ENCODE data around the gene ADGRB2. TPM values are rescaled to one million over a fixed set of nuclear protein-coding genes. Genes with fewer than 3 reads are reported as not detected.

Gene ADGRB2
- total RNA-seq, 1 donor from 2014 or later, result 42.4 TPM

- FAIRE-seq, result no peak
- no peak for DNase-seq (ENCODE audit: low spot score in 2 of 2)
Measured at GRCh38 chr1:31768407-31768907, 4.3 kb upstream of the ADGRB2 start.

DNA sequence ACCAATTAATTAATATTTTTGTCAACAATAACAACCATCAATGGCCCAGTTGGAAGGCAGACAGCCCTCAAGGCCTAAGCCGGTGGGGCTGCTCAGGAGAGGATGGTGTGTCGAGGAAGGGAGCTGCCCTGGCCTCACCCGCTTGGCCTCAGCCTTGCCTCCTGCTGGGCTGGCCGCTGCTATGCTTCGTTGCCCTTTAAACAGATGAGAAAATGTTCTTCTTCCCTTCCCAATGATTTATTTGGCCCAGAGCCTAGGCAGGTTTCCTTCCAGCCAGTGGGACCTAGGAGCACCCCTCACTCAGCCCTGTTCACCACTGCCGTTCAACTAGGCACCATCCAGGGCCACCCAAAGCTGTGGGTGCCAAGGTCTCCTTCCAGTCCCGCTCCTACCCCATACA is 3.1 kb upstream of the ADGRB2 start:
- FAIRE-seq (no peak), DNase-seq (ENCODE audit: low spot score in 2 of 2) (no peak)

GRCh38 chr1:31765516-31765915 is 1.4 kb upstream of the ADGRB2 start:
- FAIRE-seq (no peak), DNase-seq (ENCODE audit: low spot score in 2 of 2) (no peak)

GRCh38 chr1:31765041-31765467 is 914 bp upstream of the ADGRB2 start:
- DNase-seq (ENCODE audit: low spot score in 2 of 2), result peak in 1 of 2 donors; percentile 62
- no peak for FAIRE-seq

DNA sequence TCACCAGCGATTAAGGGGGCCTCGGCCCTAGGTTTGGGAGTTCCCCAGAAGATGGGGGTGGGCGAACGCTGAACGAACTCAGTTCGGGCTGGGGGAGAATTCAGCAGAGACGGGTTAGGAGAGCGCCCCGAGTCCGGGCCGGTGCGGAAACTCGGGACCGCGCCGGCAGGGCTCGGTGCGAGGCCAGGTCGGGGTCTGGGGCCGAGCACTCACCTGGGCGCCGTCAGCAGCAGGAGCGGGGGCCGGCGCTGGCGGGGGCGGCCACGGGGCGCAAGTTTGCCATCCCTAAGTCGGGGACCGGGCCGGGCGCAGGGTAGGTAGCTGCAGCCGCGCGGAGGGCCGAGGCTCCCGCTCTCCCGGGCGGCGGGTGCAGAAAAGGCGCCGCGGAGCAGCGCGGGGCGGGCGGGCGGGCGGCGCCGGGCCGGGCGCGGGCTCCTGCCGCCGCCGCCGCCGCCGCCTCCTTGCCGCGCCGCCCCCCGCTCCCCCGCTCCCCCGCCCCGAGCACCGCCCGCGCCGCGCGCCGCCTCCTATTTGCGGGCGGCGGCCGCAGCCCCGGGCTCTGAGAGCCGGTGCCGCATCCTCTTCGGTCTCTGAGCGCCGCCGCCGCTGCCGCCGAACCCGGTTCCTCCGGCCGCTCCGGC is 349 bp downstream of the ADGRB2 start:
- no peak for DNase-seq (ENCODE audit: low spot score in 2 of 2)

GRCh38 chr1:31762726-31763670 is 1.1 kb downstream of the ADGRB2 start:
- no peak for FAIRE-seq
- peak; percentile 89 to 92 for DNase-seq (ENCODE audit: low spot score in 2 of 2)

More for the DNA sequence above, 349 bp downstream of the ADGRB2 start:
- no peak for FAIRE-seq

GRCh38 chr1:31762323-31762722 is 1.8 kb downstream of the ADGRB2 start:
- no peak for FAIRE-seq

GRCh38 chr1:31761883-31762282 is 2.3 kb downstream of the ADGRB2 start:
- no peak for DNase-seq (ENCODE audit: low spot score in 2 of 2)
- FAIRE-seq, result no peak

More at GRCh38 chr1:31762323-31762722, 1.8 kb downstream of the ADGRB2 start:
- DNase-seq (ENCODE audit: low spot score in 2 of 2), result no peak

DNA sequence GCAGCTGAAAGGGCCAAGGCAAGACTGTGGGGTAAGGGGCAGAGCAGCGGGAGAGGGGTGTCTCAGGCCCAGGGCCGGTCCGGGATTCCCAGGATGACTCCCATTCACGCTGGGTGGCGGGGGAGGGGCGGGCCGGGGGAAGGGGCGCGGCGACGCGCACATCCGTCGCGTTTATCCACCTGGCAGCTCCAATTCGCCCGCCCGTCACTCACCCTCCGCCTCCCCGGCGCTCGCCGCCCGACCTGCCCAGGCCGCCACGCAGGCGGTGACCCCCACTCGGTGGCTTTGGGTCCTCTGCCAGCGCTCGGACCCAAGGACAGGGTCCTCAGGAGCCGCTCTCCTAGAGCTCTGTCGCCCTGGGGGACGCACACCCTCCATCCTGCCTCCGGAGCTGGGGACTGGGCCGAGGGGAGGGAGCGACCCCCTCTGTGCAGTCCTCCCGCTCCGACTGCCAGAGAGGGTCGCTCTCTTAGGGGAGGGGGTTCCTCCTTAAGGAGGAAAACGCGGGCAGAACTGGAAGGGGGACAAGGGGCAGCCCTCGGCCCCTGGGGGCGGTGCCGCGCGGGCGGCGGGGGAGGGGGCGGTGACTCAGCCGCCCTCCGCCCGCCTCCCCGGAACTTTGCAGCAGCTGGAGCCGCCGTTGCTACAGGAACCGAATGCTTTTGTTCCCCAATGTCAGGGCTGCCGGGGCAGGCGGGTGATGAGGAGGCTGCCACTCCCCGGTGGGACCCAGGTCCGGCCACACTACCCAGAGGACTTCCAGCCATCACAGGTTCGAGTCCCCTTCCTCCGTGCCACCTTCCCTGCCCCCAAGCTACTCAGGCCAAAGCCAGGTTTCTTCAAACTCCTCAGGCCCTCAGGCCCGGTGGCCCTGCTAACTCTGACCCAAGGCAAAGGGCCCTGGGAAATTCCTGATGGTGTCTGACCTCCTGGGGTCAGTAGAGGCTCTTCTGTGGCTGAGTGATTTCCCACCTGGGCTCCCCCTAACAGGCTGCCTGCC is 3.4 kb downstream of the ADGRB2 start:
- no peak for FAIRE-seq
- DNase-seq (ENCODE audit: low spot score in 2 of 2), result peak; percentile 74 to 84

GRCh38 chr1:31759298-31760023 is 4.7 kb downstream of the ADGRB2 start:
- DNase-seq (ENCODE audit: low spot score in 2 of 2), result no peak
- no peak for FAIRE-seq

- FAIRE-seq, result no peak
- no peak for DNase-seq (ENCODE audit: low spot score in 2 of 2)
Measured at GRCh38 chr1:31758823-31759222, 5.3 kb downstream of the ADGRB2 start.

DNA sequence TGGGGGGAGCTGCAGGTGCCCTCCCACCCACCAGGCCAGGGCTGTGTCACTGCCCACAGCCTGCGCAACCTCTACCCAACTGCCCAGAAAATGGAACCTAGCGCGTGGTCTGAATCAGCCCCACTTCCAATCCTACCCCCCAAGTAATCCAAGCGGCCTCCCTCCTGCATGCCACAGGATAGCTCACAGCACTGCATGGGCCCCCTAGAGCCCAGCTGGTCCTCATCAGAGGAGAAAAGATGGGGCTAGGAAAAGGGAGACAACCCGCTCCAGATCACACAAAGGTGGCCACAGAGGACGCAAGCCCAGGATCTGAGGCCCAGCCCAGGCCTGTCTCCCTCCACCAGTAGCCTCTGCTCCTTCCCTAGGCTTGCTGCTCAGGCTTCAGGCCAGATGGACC is 6.2 kb downstream of the ADGRB2 start:
- FAIRE-seq (no peak), DNase-seq (ENCODE audit: low spot score in 2 of 2) (no peak)

- DNase-seq (ENCODE audit: low spot score in 2 of 2) (no peak), FAIRE-seq (no peak)
Measured at GRCh38 chr1:31757204-31757679, 6.9 kb downstream of the ADGRB2 start.

DNA sequence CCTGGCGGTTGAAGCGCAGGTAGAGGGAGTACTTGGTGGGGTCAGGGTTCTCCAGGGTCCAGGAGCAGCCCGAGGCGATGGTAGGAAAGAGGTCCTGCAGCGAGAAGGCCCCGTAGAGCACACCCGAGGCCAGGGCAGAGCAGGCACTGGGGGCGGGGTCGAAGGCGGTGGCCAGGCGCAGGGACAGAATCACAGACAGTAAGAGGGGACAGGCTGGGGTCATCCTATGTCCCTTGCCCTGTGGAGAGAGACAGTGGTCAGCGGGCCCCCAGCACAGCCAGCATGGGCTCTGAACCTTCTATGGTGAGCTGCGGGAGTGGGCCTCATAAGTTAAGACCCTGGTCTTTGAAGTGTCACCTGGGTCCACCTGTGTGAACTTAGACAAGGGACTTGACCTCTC is 7.6 kb downstream of the ADGRB2 start:
- FAIRE-seq, result no peak

DNA sequence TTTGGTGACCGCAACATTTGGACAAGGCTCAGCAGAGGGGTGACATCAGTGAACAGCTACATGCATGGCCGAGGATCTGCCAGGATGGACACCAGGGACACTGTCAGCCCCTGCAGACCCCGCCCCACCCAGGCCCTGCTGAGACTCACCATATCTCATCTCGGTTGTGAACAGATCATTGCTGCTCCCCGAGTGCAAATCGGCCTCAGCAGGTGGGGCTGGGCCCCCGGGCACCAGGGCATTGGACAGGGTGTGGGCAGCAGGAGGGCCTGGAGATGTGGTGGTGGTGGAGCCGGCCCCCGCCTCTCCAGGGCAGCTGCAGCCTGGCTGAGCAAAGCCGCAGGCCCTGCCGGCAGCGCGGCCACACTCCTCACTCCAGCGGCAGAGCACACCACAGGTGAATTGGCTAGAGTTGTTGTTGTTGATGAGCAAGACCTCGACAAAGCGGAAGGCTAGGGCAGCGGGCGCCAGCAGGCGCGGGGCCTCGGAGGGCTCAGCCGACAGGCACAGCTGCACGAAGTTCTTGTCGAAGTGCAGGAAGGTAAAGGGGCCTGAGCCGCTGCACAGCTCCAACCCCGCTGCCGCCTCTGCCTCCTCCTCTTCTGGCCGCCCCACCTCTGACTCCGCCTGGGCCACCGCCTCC is 8.2 kb downstream of the ADGRB2 start:
- DNase-seq (ENCODE audit: low spot score in 2 of 2) (no peak), FAIRE-seq (no peak)

More for the DNA sequence above, 7.6 kb downstream of the ADGRB2 start:
- DNase-seq (ENCODE audit: low spot score in 2 of 2), result no peak

- no peak for DNase-seq (ENCODE audit: low spot score in 2 of 2)
- FAIRE-seq, result no peak
Measured at GRCh38 chr1:31755197-31755611, 8.9 kb downstream of the ADGRB2 start.

GRCh38 chr1:31754397-31754796 is 9.7 kb downstream of the ADGRB2 start:
- no peak for FAIRE-seq
- DNase-seq (ENCODE audit: low spot score in 2 of 2), result no peak

DNA sequence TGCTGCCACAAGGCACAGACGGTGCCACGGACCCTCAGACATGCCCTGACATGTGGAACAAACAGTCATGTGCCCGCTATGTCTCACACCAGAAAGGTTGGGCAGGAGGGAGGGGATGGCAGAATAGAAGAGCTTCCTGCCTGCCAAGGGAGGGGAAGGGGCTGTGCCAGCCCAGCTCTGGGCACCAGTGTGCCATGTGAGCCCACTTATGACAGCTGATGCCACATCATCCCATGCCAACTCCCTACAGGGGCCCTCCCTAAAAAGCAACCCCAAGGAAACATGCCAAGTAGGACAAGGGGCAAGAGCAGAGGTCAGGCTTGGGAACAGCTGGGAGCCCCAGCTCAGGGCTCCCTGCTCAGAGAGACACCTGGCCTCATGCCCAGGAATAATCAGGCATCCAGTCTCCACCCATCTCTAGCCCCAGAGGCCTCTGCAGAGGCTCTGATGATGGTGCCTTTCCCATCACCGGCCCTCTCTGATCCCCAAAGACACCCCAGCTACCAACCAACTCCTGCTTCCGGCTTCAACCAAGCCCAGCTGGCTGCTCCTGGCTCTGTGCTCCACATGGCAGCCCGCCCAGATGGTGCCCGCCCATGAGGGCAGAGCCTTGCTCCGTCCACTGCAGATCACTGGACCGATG is 10.3 kb downstream of the ADGRB2 start:
- FAIRE-seq, result no peak
- DNase-seq (ENCODE audit: low spot score in 2 of 2), result peak; percentile 78 to 85
